Measurements from ENCODE around the gene ISM1.

ISM1 gene

GRCh38 chr20:13340088-13340487 lies 119.0 kb downstream of the ISM1 start:
- DNase-seq (ENCODE audit: low read depth in 1 of 2, low spot score in 1 of 2): no peak

- no peak for DNase-seq (ENCODE audit: low read depth in 1 of 2, low spot score in 1 of 2)
Observed at GRCh38 chr20:13341737-13342393, 120.8 kb downstream of the ISM1 start.

- no peak for DNase-seq (ENCODE audit: low read depth in 1 of 2, low spot score in 1 of 2)
Observed at GRCh38 chr20:13342469-13343242, 121.6 kb downstream of the ISM1 start.

GRCh38 chr20:13344671-13345070 lies 123.6 kb downstream of the ISM1 start:
- DNase-seq (ENCODE audit: low read depth in 1 of 2, low spot score in 1 of 2): no peak

GRCh38 chr20:13348311-13349234 lies 127.5 kb downstream of the ISM1 start:
- no peak for DNase-seq (ENCODE audit: low read depth in 1 of 2, low spot score in 1 of 2)

GRCh38 chr20:13349235-13349604 lies 128.1 kb downstream of the ISM1 start:
- DNase-seq (ENCODE audit: low read depth in 1 of 2, low spot score in 1 of 2): no peak

Data from activated T-helper 1 cell treated with anti-CD3 and anti-CD28 coated beads, Interleukin-2, amount 50 U/mL, for 16 hours (primary cell).